KMS-11 (cell line): ENCODE results near the gene CECR2.

Source experiments
- H2AFZ ChIP-seq: fragments of 200-600 bp; sonication (generic); 2 replicates; pipeline ENCODE4 v1.6.1; 2016; ENCODE audit warnings: antibody characterized with exemption, mixed run types, low read depth
- H3K27ac ChIP-seq: fragments of 200-600 bp; sonication (generic); 2 replicates; pipeline ENCODE4 v1.6.1; 2016; ENCODE audit warnings: mild to moderate bottlenecking, mixed run types
- H3K27me3 ChIP-seq: fragments of 200-600 bp; sonication (generic); 2 replicates; pipeline ENCODE4 v1.6.1; 2017; ENCODE audit warnings: mild to moderate bottlenecking, low read depth, mixed run types, moderate library complexity; ENCODE audit not compliant: insufficient read depth
- H3K36me3 ChIP-seq: fragments of 200-600 bp; sonication (generic); 2 replicates; pipeline ENCODE4 v1.6.1; 2017; ENCODE audit warnings: mild to moderate bottlenecking, mixed run types; ENCODE audit not compliant: insufficient read depth
- H3K4me1 ChIP-seq: fragments of 200-600 bp; sonication (generic); 2 replicates; pipeline ENCODE4 v1.6.1; 2016; ENCODE audit warnings: mild to moderate bottlenecking, low read depth, mixed run types; ENCODE audit not compliant: poor library complexity, severe bottlenecking
- H3K4me2 ChIP-seq: fragments of 200-600 bp; sonication (generic); 2 replicates; pipeline ENCODE4 v1.7.0; 2016; ENCODE audit warnings: mild to moderate bottlenecking, mixed run types
- H3K4me3 ChIP-seq: fragments of 200-600 bp; sonication (generic); IDR thresholded peaks from 2 replicates; pipeline ENCODE4 v1.6.1; 2017; ENCODE audit warnings: low read depth, low read length, mixed read lengths; ENCODE audit not compliant: insufficient read depth
- H3K79me2 ChIP-seq: fragments of 200-600 bp; sonication (generic); 2 replicates; pipeline ENCODE4 v1.6.1; 2016; ENCODE audit warnings: low read depth, mixed run types; ENCODE audit not compliant: insufficient read depth
- H3K9ac ChIP-seq: fragments of 200-600 bp; sonication (generic); 2 replicates; pipeline ENCODE4 v1.6.1; 2016; ENCODE audit warnings: mild to moderate bottlenecking, mixed run types
- H4K20me1 ChIP-seq: fragments of 200-600 bp; sonication (generic); 2 replicates; pipeline ENCODE4 v1.6.1; 2016; ENCODE audit warnings: mild to moderate bottlenecking, mixed run types; ENCODE audit not compliant: insufficient read depth
- TF ChIP-seq, protein P1 (sequence below): fragments of 200-600 bp; sonication (generic); conservative IDR thresholded peaks from 2 replicates; pipeline ENCODE4 v1.6.1; 2017; ENCODE audit warnings: low read depth, mild to moderate bottlenecking, antibody characterized with exemption, low read length, moderate library complexity, mixed read lengths

The CECR2 gene

DNA sequence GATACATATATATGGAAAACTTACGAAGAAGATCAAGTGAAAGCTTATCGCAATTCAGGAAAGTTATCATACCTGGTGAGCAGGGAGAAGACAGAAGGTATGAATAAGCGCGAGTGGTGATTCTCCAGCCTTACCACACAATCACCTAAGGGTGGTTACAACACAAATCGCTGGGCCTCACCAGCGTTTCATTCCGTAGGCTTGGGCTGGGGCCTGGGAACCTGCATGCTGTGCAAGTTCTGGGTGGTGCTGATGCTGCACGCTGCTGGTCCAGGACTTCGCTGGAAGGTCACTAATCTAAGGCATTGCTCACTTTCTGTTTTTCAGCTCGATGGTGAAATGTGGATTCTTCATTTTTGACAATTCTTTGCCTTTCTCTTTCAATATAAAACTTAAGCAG lies 117.5 kb downstream of the CECR2 start:
- H3K36me3 ChIP-seq, result no peaks in the 10 kb centered on the region
- no peak overlapping the region for H3K27ac ChIP-seq
- H4K20me1 ChIP-seq, result no peaks in the 10 kb centered on the region
- no peak overlapping the region for H2AFZ ChIP-seq
- H3K4me3 ChIP-seq, result no peak overlapping the region
- H3K27me3 ChIP-seq, result no peaks in the 10 kb centered on the region
- no peak overlapping the region for H3K9ac ChIP-seq
- H3K4me2 ChIP-seq, result no peak overlapping the region
- no peaks in the 10 kb centered on the region for H3K4me1 ChIP-seq
- TF ChIP-seq, protein P1, sequence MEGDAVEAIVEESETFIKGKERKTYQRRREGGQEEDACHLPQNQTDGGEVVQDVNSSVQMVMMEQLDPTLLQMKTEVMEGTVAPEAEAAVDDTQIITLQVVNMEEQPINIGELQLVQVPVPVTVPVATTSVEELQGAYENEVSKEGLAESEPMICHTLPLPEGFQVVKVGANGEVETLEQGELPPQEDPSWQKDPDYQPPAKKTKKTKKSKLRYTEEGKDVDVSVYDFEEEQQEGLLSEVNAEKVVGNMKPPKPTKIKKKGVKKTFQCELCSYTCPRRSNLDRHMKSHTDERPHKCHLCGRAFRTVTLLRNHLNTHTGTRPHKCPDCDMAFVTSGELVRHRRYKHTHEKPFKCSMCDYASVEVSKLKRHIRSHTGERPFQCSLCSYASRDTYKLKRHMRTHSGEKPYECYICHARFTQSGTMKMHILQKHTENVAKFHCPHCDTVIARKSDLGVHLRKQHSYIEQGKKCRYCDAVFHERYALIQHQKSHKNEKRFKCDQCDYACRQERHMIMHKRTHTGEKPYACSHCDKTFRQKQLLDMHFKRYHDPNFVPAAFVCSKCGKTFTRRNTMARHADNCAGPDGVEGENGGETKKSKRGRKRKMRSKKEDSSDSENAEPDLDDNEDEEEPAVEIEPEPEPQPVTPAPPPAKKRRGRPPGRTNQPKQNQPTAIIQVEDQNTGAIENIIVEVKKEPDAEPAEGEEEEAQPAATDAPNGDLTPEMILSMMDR, result no peak
- no peaks in the 10 kb centered on the region for H3K79me2 ChIP-seq

DNA sequence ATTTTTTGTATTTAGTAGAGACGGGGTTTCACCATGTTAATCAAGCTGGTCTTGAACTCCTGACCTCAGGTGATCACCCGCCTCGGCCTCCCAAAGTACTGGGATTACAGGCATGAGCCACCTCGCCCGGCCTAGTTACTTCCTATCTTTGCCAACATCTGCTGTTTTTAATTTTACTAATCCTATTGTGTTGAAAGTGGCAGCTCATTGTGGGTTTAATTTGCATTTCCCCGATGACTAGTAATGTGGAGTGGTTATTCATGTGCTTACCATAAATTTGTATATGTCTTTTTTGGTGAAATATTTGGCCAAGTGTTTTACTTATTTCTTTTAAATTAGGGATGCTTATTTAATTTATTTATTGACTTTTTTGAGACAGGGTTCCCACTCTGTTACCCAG lies 119.8 kb downstream of the CECR2 start:
- Histone ChIP-seq H3K27me3 (no peaks in the 10 kb centered on the region), H3K79me2 (no peaks in the 10 kb centered on the region), H3K9ac (no peak overlapping the region), H3K27ac (no peak overlapping the region), H2AFZ (no peak overlapping the region), H3K4me1 (no peaks in the 10 kb centered on the region), H3K4me3 (no peak overlapping the region), H3K36me3 (no peaks in the 10 kb centered on the region), H3K4me2 (no peak overlapping the region), H4K20me1 (no peaks in the 10 kb centered on the region)
- TF ChIP-seq, protein P1, result no peak

DNA sequence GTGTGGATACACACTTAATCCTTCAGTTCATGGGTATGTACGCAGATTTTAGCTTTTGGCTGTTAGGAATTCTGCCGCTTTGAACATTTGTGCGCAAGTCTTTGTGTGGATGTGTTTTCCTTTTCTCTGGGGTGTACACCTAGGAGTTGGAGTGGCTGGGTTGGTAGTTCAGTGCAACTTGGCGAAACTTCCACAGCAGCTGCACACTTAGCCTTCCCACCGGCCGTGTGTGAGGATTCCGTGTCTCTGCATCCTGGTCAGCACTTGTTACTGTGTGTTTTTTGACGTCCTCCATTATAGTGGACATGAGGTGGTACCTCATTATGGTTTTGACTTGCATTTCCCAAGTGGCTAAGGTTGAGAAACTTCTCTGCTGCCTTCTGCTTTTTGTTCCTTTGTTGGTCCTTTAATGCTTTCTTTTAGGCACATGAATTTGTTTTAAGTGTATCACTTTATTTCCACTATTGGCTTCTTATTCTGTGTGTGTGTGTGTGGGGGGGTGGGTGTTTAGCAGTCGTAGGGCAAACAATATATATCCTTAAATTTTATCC lies 121.9 kb downstream of the CECR2 start:
- Histone ChIP-seq H3K9ac (no peak overlapping the region), H3K36me3 (no peaks in the 10 kb centered on the region), H3K4me3 (no peak overlapping the region), H3K4me2 (no peak overlapping the region), H3K79me2 (no peaks in the 10 kb centered on the region), H3K27me3 (no peaks in the 10 kb centered on the region), H3K4me1 (no peaks in the 10 kb centered on the region), H4K20me1 (no peaks in the 10 kb centered on the region), H3K27ac (no peak overlapping the region), H2AFZ (no peak overlapping the region)
- TF ChIP-seq, protein P1, result no peak

DNA sequence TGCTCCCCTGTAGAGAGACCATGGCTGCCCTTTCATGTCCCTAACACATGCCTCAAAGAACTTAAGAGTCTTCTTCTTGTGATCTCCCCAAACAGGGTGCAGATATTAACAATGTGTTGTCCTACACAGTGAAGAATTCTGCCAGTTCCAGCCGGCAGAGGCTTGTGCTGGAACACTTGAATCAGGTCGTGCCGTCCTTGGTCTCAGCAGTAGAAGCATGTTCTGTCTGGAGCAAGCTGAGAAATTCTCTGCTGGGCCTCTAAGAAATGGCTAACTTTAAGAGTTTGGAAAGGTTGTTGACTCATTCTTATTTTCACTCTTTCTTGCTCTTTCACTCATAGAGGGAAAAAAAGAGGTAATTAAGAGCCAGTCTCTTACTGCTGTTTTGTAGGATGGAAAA lies 123.0 kb downstream of the CECR2 start:
- Histone ChIP-seq H3K4me1 (no peaks in the 10 kb centered on the region), H3K4me2 (no peak overlapping the region)

More for the DNA sequence above, 123.0 kb downstream of the CECR2 start:
- Histone ChIP-seq H3K27me3 (no peaks in the 10 kb centered on the region), H3K9ac (no peak overlapping the region), H3K79me2 (no peaks in the 10 kb centered on the region), H2AFZ (no peak overlapping the region), H3K4me3 (no peak overlapping the region), H3K27ac (no peak overlapping the region), H4K20me1 (no peaks in the 10 kb centered on the region), H3K36me3 (no peaks in the 10 kb centered on the region)
- TF ChIP-seq, protein P1, result no peak
